Neuronal stem cell (in vitro differentiated cells): ENCODE data around the gene DHX34.
"Not testable (repeated sequence)": the region's sequence is repeated elsewhere in the genome, so short reads cannot be mapped to it uniquely, and the experiment has no call there.

Source experiments
- DNase-seq: peaks from one replicate; pipeline ENCODE4 v3.0.0-alpha.2; 2013; ENCODE audit warnings: low spot score
- H2AFZ ChIP-seq: one replicate; pipeline ENCODE4 v1.6.1; 2013; ENCODE audit warnings: mild to moderate bottlenecking, low read length, inconsistent platforms
- H2AK5ac ChIP-seq: 2 replicates; pipeline ENCODE4 v1.6.1; 2013; ENCODE audit warnings: low read depth, mild to moderate bottlenecking, inconsistent platforms, low read length, moderate library complexity, mixed read lengths
- H2BK120ac ChIP-seq: 2 replicates; pipeline ENCODE4 v1.6.1; 2013; ENCODE audit warnings: low read depth, mild to moderate bottlenecking, inconsistent platforms, low read length, moderate library complexity, mixed read lengths
- H2BK12ac ChIP-seq: one replicate; pipeline ENCODE4 v1.6.1; 2013; ENCODE audit warnings: low read length, inconsistent platforms
- H2BK15ac ChIP-seq: 2 replicates; pipeline ENCODE4 v1.6.1; 2013; ENCODE audit warnings: mild to moderate bottlenecking, low read length, inconsistent platforms, mixed read lengths
- H2BK5ac ChIP-seq: one replicate; pipeline ENCODE4 v1.6.1; 2013; ENCODE audit warnings: inconsistent platforms, mild to moderate bottlenecking, low read length, moderate library complexity
- H3K14ac ChIP-seq: one replicate; pipeline ENCODE4 v1.6.1; 2013; ENCODE audit warnings: low read length, inconsistent platforms
- H3K18ac ChIP-seq: 2 replicates; pipeline ENCODE4 v1.6.1; 2013; ENCODE audit warnings: low read length, inconsistent platforms
- H3K23ac ChIP-seq: 2 replicates; pipeline ENCODE4 v1.6.1; 2013; ENCODE audit warnings: low read depth, mild to moderate bottlenecking, mixed read lengths, low read length, inconsistent platforms; ENCODE audit not compliant: poor library complexity
- H3K27ac ChIP-seq: replicated peaks from 3 replicates; pipeline ENCODE4 v1.5.1; 2013; ENCODE audit warnings: low read length, inconsistent platforms
- H3K27me3 ChIP-seq, 3 experiments: 2 replicates each; pipeline ENCODE4 v1.6.1; 2013; ENCODE audit warnings: low read length in 3 of 3, mild to moderate bottlenecking in 2 of 3, inconsistent platforms in 1 of 3, low read depth in 1 of 3, mixed read lengths in 1 of 3, moderate library complexity in 1 of 3; ENCODE audit not compliant: control insufficient read depth in 3 of 3, insufficient read depth in 3 of 3
- H3K36me3 ChIP-seq, 2 donors: replicated peaks in 1 of 2; 2 replicates each; pipeline ENCODE4 v1.6.1; 2013; ENCODE audit warnings: low read length in 2 of 2; ENCODE audit not compliant: control insufficient read depth in 2 of 2, insufficient read depth in 2 of 2
- H3K4ac ChIP-seq: 2 replicates; pipeline ENCODE4 v1.6.1; 2013; ENCODE audit warnings: inconsistent platforms, mild to moderate bottlenecking, low read length, moderate library complexity
- H3K4me1 ChIP-seq, 2 donors: 1 replicate in 1 of 2; 2 replicates in 1 of 2; pipeline ENCODE4 v1.6.1; 2013; ENCODE audit warnings: low read length in 2 of 2, low read depth in 1 of 2; ENCODE audit not compliant: control insufficient read depth in 2 of 2, insufficient read depth in 1 of 2
- H3K4me2 ChIP-seq: one replicate; pipeline ENCODE4 v1.6.1; 2013; ENCODE audit warnings: mild to moderate bottlenecking, low read length, inconsistent platforms; ENCODE audit not compliant: insufficient read depth, poor library complexity, severe bottlenecking
- H3K4me3 ChIP-seq, 2 donors: 2 replicates each; pipeline ENCODE4 v1.5.1; 2013; ENCODE audit warnings: low read length in 2 of 2, mild to moderate bottlenecking in 2 of 2, inconsistent platforms in 1 of 2, moderate library complexity in 1 of 2
- H3K79me1 ChIP-seq: one replicate; pipeline ENCODE4 v1.6.1; 2013; ENCODE audit warnings: low read depth, mild to moderate bottlenecking, inconsistent platforms, low read length, moderate library complexity
- H3K9ac ChIP-seq: one replicate; pipeline ENCODE4 v1.6.1; 2013; ENCODE audit warnings: mild to moderate bottlenecking, low read depth, low read length, inconsistent platforms; ENCODE audit not compliant: poor library complexity
- H3K9me3 ChIP-seq, 2 donors: replicated peaks in 1 of 2; 2 replicates each; pipeline versions ENCODE3 to v1.6.1; 2013; ENCODE audit warnings: low read length in 2 of 2, mild to moderate bottlenecking in 2 of 2, inconsistent platforms in 1 of 2, low read depth in 1 of 2, mixed read lengths in 1 of 2, moderate library complexity in 1 of 2; ENCODE audit not compliant: control insufficient read depth in 2 of 2, insufficient read depth in 1 of 2
- H4K8ac ChIP-seq: one replicate; pipeline ENCODE4 v1.6.1; 2013; ENCODE audit warnings: low read depth, mild to moderate bottlenecking, inconsistent platforms, low read length, moderate library complexity
- H4K91ac ChIP-seq: one replicate; pipeline ENCODE4 v1.6.1; 2013; ENCODE audit warnings: low read length, low read depth, mild to moderate bottlenecking, inconsistent platforms; ENCODE audit not compliant: poor library complexity
- WGBS, 2 donors: extraction: QIAGEN DNeasy Blood & Tissue Kit; methylation state at CpG; one replicate each; pipeline ENCODE4 v1.1.7; 2013; ENCODE audit warnings: missing lambda C conversion rate in 2 of 2, mixed read lengths in 1 of 2; ENCODE audit not compliant: insufficient read length in 2 of 2, insufficient replicate concordance in 1 of 2; ENCODE audit errors: extremely low coverage in 2 of 2; 5-methylcytosine and 5-hydroxymethylcytosine counted together

DHX34 gene

DNA sequence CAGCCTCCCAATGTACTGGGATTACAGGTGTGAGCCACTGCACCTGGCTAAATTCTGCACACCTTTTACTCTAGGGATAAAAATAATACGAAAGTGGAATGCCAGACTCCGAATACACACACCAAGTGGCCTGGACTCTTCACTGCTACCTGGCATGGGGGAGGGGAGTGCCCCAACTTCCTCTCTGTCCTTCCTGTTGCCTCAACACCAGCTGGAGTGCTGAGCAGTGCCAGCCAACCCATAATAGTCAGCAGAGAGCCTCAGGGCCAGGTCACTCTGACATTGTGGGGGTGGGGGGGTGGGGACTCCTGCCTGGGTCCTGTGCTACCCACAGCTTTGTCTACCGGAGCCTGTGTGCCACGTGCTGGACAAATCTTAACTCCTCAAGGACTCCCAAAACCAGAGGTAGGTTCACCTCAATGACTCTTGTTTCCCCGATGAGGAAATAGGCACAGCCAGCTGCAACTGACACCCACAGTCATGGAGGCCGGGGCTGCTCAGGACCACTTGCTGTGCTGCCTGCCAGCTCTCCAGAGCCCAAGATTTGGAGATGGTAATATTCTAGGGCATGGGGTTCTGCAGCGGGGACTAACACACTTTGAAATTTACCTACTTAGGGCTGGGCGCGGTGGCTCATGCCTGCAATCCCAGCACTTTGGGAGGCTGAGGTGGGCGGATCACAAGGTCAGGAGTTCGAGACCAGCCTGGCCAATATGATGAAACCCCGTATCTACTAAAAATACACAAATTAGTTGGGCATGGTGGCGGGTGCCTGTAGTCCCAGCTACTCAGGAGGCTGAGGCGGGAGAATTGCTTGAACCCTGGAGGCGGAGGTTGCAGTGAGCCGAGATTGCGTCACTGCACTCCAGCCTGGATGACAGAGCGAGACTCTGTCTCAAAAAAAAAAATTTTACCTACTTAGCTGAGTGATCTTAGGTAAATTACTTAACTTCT, 12.1 kb upstream of the DHX34 start:
- H4K91ac ChIP-seq, H3K4me3 ChIP-seq, H2AFZ ChIP-seq, H3K14ac ChIP-seq, H2BK120ac ChIP-seq, H3K9me3 ChIP-seq, H2BK5ac ChIP-seq, H3K79me1 ChIP-seq, H3K36me3 ChIP-seq, DNase-seq, H3K27me3 ChIP-seq, H3K4me1 ChIP-seq, H4K8ac ChIP-seq, H2AK5ac ChIP-seq, H2BK12ac ChIP-seq, H2BK15ac ChIP-seq, H3K9ac ChIP-seq, H3K4me2 ChIP-seq, H3K4ac ChIP-seq, H3K27ac ChIP-seq, H3K18ac ChIP-seq, H3K23ac ChIP-seq: not testable (repeated sequence)
- no CpG with 5 or more reads among the region's 18 CpGs for WGBS, 2 donors

DNA sequence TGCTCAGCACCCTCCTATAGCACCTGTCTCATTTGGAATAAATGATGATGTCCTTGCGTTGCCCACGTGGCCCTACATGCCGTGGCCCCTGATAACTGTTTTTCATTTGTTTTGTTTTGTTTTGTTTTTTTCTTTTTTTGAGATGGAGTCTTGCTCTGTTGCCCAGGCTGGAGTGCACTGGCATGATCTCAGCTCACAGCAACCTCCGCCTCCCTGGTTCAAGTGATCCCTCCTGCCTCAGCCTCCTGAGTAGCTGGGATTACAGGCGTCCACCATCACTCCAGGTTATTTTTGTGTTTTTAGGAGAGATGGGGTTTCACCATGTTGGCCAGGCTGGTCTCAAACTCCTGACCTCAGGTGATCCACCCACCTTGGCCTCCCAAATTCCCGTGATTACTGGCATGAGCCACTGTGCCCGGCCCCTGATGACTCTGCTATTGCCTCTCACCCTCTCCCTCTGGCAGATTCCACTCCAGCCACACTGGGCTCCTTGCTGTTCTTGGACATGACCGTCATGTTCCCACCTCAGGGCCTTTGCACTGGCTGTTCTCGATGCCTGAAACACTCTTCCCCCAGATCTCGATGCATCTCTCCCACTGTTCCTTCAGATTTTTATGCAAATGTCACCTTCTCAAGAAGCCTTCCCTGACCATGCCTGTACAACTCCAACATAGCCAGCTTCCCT, 9.8 kb upstream of the DHX34 start:
- no peak overlapping the region for H3K27ac ChIP-seq
- H2BK120ac ChIP-seq, result no peak overlapping the region
- peak overlapping the region in 1 of 2 donors; percentile 63 for H3K4me3 ChIP-seq
- H3K79me1 ChIP-seq, result no peaks in the 10 kb centered on the region
- H2AFZ ChIP-seq, result no peak overlapping the region
- no CpG with 5 or more reads among the region's 10 CpGs for WGBS, 2 donors
- H3K4me2 ChIP-seq, result no peak overlapping the region
- H2BK15ac ChIP-seq, result no peak overlapping the region
- no peak overlapping the region for H3K14ac ChIP-seq
- H3K23ac ChIP-seq, result no peak overlapping the region
- no peak overlapping the region for H3K9ac ChIP-seq
- no peaks in the 10 kb centered on the region for H3K36me3 ChIP-seq
- H3K27me3 ChIP-seq, result no peaks in the 10 kb centered on the region
- no peaks in the 10 kb centered on the region for H3K9me3 ChIP-seq
- no peak overlapping the region for H2AK5ac ChIP-seq
- H3K18ac ChIP-seq, result no peak overlapping the region
- H3K4ac ChIP-seq, result no peak overlapping the region
- no peak overlapping the region for H2BK5ac ChIP-seq
- no peak overlapping the region for H4K8ac ChIP-seq
- no peak for DNase-seq
- no peak overlapping the region for H4K91ac ChIP-seq
- no peaks in the 10 kb centered on the region for H3K4me1 ChIP-seq
- H2BK12ac ChIP-seq, result no peak overlapping the region

DNA sequence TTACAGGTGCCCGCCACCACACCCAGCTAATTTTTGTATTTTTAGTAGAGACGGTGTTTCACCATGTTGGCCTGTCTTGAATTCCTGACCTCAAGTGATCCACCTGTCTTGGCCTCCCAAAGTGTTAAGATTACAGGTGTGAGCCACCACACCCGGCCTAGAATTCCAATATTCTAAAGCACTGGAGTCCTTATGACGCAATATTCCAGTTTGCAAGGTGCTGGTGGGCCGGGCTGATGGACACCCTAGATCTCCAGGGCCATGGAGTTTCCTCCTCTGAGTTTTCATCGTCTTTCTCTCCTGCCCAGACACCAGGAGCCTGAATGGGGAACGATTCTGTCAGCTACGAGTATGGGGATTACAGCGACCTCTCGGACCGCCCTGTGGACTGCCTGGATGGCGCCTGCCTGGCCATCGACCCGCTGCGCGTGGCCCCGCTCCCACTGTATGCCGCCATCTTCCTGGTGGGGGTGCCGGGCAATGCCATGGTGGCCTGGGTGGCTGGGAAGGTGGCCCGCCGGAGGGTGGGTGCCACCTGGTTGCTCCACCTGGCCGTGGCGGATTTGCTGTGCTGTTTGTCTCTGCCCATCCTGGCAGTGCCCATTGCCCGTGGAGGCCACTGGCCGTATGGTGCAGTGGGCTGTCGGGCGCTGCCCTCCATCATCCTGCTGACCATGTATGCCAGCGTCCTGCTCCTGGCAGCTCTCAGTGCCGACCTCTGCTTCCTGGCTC, 8.5 kb upstream of the DHX34 start:
- Histone ChIP-seq H2BK12ac (peak overlapping the region; percentile 73), H3K9me3 (no peaks in the 10 kb centered on the region), H3K4me1 (no peaks in the 10 kb centered on the region), H4K91ac (no peak overlapping the region), H3K4ac (peak overlapping the region; percentile 66), H3K18ac (peak overlapping the region; percentile 64), H3K14ac (peak overlapping the region; percentile 38), H3K79me1 (no peaks in the 10 kb centered on the region), H3K23ac (peak overlapping the region; percentile 85), H2AFZ (no peak overlapping the region), H3K27ac (no peak overlapping the region), H2BK120ac (no peak overlapping the region), H3K36me3 (no peaks in the 10 kb centered on the region), H3K9ac (no peak overlapping the region), H2BK5ac (no peak overlapping the region), H2AK5ac (peak overlapping the region; percentile 84), H2BK15ac (peak overlapping the region; percentile 67), H3K27me3 (no peaks in the 10 kb centered on the region), H4K8ac (no peak overlapping the region), H3K4me2 (no peak overlapping the region), H3K4me3 (no peak overlapping the region)
- DNase-seq, result no peak
- WGBS, 2 donors, result no CpG with 5 or more reads among the region's 29 CpGs
